ENCODE measurements around the gene OR2F1.
"Not testable (repeated sequence)": the region's sequence is repeated elsewhere in the genome, so short reads cannot be mapped to it uniquely, and the experiment has no call there.

OR2F1 gene

GRCh38 chr7:143958781-143959180, 4.1 kb downstream of the OR2F1 start:
- no peak for DNase-seq

GRCh38 chr7:143960813-143961610, 6.4 kb downstream of the OR2F1 start:
- DNase-seq: no peak

GRCh38 chr7:143965280-143965679, 10.6 kb downstream of the OR2F1 start:
- DNase-seq: no peak

GRCh38 chr7:143967398-143967797, 12.8 kb downstream of the OR2F1 start:
- DNase-seq: no peak

GRCh38 chr7:143973870-143974416, 19.3 kb downstream of the OR2F1 start:
- DNase-seq: no peak

- no peak for DNase-seq
These were observed 19.8 kb downstream of the OR2F1 start for GRCh38 chr7:143974459-143974858.

- no peak for DNase-seq
These were observed 21.0 kb downstream of the OR2F1 start for GRCh38 chr7:143975617-143976016.

- no peak for DNase-seq
These were observed 23.9 kb downstream of the OR2F1 start for GRCh38 chr7:143978585-143978984.

- no peak for DNase-seq
These were observed 24.7 kb downstream of the OR2F1 start for GRCh38 chr7:143979359-143979758.

GRCh38 chr7:143979998-143980397, 25.4 kb downstream of the OR2F1 start:
- no peak for DNase-seq

GRCh38 chr7:143980746-143981510, 26.3 kb downstream of the OR2F1 start:
- no peak for DNase-seq

- no peak for DNase-seq
These were observed 29.3 kb downstream of the OR2F1 start for GRCh38 chr7:143983960-143984359.

GRCh38 chr7:143987513-143987912, 32.9 kb downstream of the OR2F1 start:
- DNase-seq: no peak

- no peak for DNase-seq
These were observed 34.5 kb downstream of the OR2F1 start for GRCh38 chr7:143988976-143989745.

- no peak for DNase-seq
These were observed 38.0 kb downstream of the OR2F1 start for GRCh38 chr7:143992670-143993069.

- no peak for DNase-seq
These were observed 39.3 kb downstream of the OR2F1 start for GRCh38 chr7:143993924-143994323.

- DNase-seq: no peak
These were observed 45.4 kb downstream of the OR2F1 start, which contains the start of gene OR6B1 for GRCh38 chr7:144000020-144000419. Gene OR6B1, plus strand, starts transcription at chr7:144000320. Its CDS starts 3,677 bp downstream, at chr7:144003997.

- no peak for DNase-seq
These were observed 46.9 kb downstream of the OR2F1 start for GRCh38 chr7:144001543-144001942.

- no peak for DNase-seq
These were observed 50.1 kb downstream of the OR2F1 start for GRCh38 chr7:144004703-144005102.

- no peak for DNase-seq
These were observed 51.5 kb downstream of the OR2F1 start for GRCh38 chr7:144006029-144006691.

GRCh38 chr7:144006692-144007042, 52.0 kb downstream of the OR2F1 start:
- no peak for DNase-seq

- no peak for DNase-seq
These were observed 54.7 kb downstream of the OR2F1 start for GRCh38 chr7:144009361-144009760.

GRCh38 chr7:144010061-144010460, 55.4 kb downstream of the OR2F1 start:
- not testable (repeated sequence) for DNase-seq
